ENCODE data around the gene PATL1.

Gene PATL1

GRCh38 chr11:59673291-59673690 lies 4.5 kb upstream of the PATL1 start:
- no peak for TF ChIP-seq CTCF (IDR thresholded peaks at IDR 0.05; ENCODE audit: extremely low read depth, insufficient read depth, missing control alignments)
- in situ Hi-C loops (cut with MboI; ENCODE audit: low pct_unique_long_range_greater_than_20kb, low sequenced_read_pairs, unreplicated experiment), result loop anchor here (10.0 kb wide), 1 partner anchor 138 kb away; no protein-coding TSS in a partner anchor
- DNase-seq (ENCODE audit: low spot score), result no peak

GRCh38 chr11:59671471-59671870 lies 2.6 kb upstream of the PATL1 start:
- in situ Hi-C loops (cut with MboI; ENCODE audit: low pct_unique_long_range_greater_than_20kb, low sequenced_read_pairs, unreplicated experiment), result loop anchor here (10.0 kb wide), 1 partner anchor 137 kb away; no protein-coding TSS in a partner anchor
- no peak for TF ChIP-seq CTCF (IDR thresholded peaks at IDR 0.05; ENCODE audit: extremely low read depth, insufficient read depth, missing control alignments)
- no peak for DNase-seq (ENCODE audit: low spot score)

GRCh38 chr11:59669611-59670009 lies 773 bp upstream of the PATL1 start:
- in situ Hi-C loops (cut with MboI; ENCODE audit: low pct_unique_long_range_greater_than_20kb, low sequenced_read_pairs, unreplicated experiment), result loop anchor here (10.0 kb wide), 1 partner anchor 135 kb away; no protein-coding TSS in a partner anchor
- no peak for DNase-seq (ENCODE audit: low spot score)
- no peak for TF ChIP-seq CTCF (IDR thresholded peaks at IDR 0.05; ENCODE audit: extremely low read depth, insufficient read depth, missing control alignments)

- no peak for TF ChIP-seq CTCF (IDR thresholded peaks at IDR 0.05; ENCODE audit: extremely low read depth, insufficient read depth, missing control alignments)
- in situ Hi-C loops (cut with MboI; ENCODE audit: low pct_unique_long_range_greater_than_20kb, low sequenced_read_pairs, unreplicated experiment), result no loop called here
- peak; percentile 70 for DNase-seq (ENCODE audit: low spot score)
Measured at GRCh38 chr11:59668188-59668949, 468 bp downstream of the PATL1 start.

- no peak for DNase-seq (ENCODE audit: low spot score)
- in situ Hi-C loops (cut with MboI; ENCODE audit: low pct_unique_long_range_greater_than_20kb, low sequenced_read_pairs, unreplicated experiment), result no loop called here
- no peak for TF ChIP-seq CTCF (IDR thresholded peaks at IDR 0.05; ENCODE audit: extremely low read depth, insufficient read depth, missing control alignments)
Measured at GRCh38 chr11:59667812-59668187, 1.0 kb downstream of the PATL1 start.

- no peak for DNase-seq (ENCODE audit: low spot score)
- in situ Hi-C loops (cut with MboI; ENCODE audit: low pct_unique_long_range_greater_than_20kb, low sequenced_read_pairs, unreplicated experiment), result no loop called here
- no peak for TF ChIP-seq CTCF (IDR thresholded peaks at IDR 0.05; ENCODE audit: extremely low read depth, insufficient read depth, missing control alignments)
Measured at GRCh38 chr11:59666969-59667368, 1.9 kb downstream of the PATL1 start.

All from GM13977 (cell line).